Measurements from ENCODE around the gene HDAC4.

The HDAC4 gene

GRCh38 chr2:239253701-239254436 lies 147.0 kb downstream of the HDAC4 start:
- H3K4me1 ChIP-seq (ENCODE audit: control insufficient read depth, insufficient read depth, low read length, poor library complexity, severe bottlenecking) = peaks cover 8% of the 10 kb centered on the region
- H3K4me3 ChIP-seq (ENCODE audit: insufficient read depth, low read depth, low read length, poor library complexity, severe bottlenecking) = no peak overlapping the region
- no peaks in the 10 kb centered on the region for H3K27me3 ChIP-seq (replicated peaks; ENCODE audit: control insufficient read depth, insufficient read depth, low read length, poor library complexity, severe bottlenecking)
- no peaks in the 10 kb centered on the region for H3K36me3 ChIP-seq (ENCODE audit: control insufficient read depth, insufficient read depth, low read length)
- no peaks in the 10 kb centered on the region for H3K9me3 ChIP-seq (ENCODE audit: control insufficient read depth, low read length)
- H3K27ac ChIP-seq (ENCODE audit: insufficient read depth, low read length, poor library complexity, severe bottlenecking) = no peak overlapping the region
- no peak for DNase-seq

- Histone ChIP-seq H3K36me3 (ENCODE audit: control insufficient read depth, insufficient read depth, low read length) (no peaks in the 10 kb centered on the region), H3K9me3 (ENCODE audit: control insufficient read depth, low read length) (no peaks in the 10 kb centered on the region), H3K27ac (ENCODE audit: insufficient read depth, low read length, poor library complexity, severe bottlenecking) (no peak overlapping the region), H3K27me3 (replicated peaks; ENCODE audit: control insufficient read depth, insufficient read depth, low read length, poor library complexity, severe bottlenecking) (no peaks in the 10 kb centered on the region), H3K4me3 (ENCODE audit: insufficient read depth, low read depth, low read length, poor library complexity, severe bottlenecking) (no peak overlapping the region), H3K4me1 (ENCODE audit: control insufficient read depth, insufficient read depth, low read length, poor library complexity, severe bottlenecking) (peaks cover 3% of the 10 kb centered on the region)
- DNase-seq = no peak
These were observed 147.6 kb downstream of the HDAC4 start for GRCh38 chr2:239253264-239253663.

GRCh38 chr2:239252801-239253200 lies 148.0 kb downstream of the HDAC4 start:
- Histone ChIP-seq H3K4me3 (ENCODE audit: insufficient read depth, low read depth, low read length, poor library complexity, severe bottlenecking) (no peak overlapping the region), H3K27me3 (replicated peaks; ENCODE audit: control insufficient read depth, insufficient read depth, low read length, poor library complexity, severe bottlenecking) (no peaks in the 10 kb centered on the region), H3K36me3 (ENCODE audit: control insufficient read depth, insufficient read depth, low read length) (no peaks in the 10 kb centered on the region), H3K27ac (ENCODE audit: insufficient read depth, low read length, poor library complexity, severe bottlenecking) (no peak overlapping the region), H3K4me1 (ENCODE audit: control insufficient read depth, insufficient read depth, low read length, poor library complexity, severe bottlenecking) (peaks cover 3% of the 10 kb centered on the region), H3K9me3 (ENCODE audit: control insufficient read depth, low read length) (no peaks in the 10 kb centered on the region)
- no peak for DNase-seq

GRCh38 chr2:239252393-239252792 lies 148.4 kb downstream of the HDAC4 start:
- Histone ChIP-seq H3K36me3 (ENCODE audit: control insufficient read depth, insufficient read depth, low read length) (no peaks in the 10 kb centered on the region), H3K4me3 (ENCODE audit: insufficient read depth, low read depth, low read length, poor library complexity, severe bottlenecking) (no peak overlapping the region), H3K27me3 (replicated peaks; ENCODE audit: control insufficient read depth, insufficient read depth, low read length, poor library complexity, severe bottlenecking) (no peaks in the 10 kb centered on the region), H3K9me3 (ENCODE audit: control insufficient read depth, low read length) (no peaks in the 10 kb centered on the region), H3K4me1 (ENCODE audit: control insufficient read depth, insufficient read depth, low read length, poor library complexity, severe bottlenecking) (peaks cover 5% of the 10 kb centered on the region), H3K27ac (ENCODE audit: insufficient read depth, low read length, poor library complexity, severe bottlenecking) (no peak overlapping the region)
- no peak for DNase-seq

- Histone ChIP-seq H3K27ac (ENCODE audit: insufficient read depth, low read length, poor library complexity, severe bottlenecking) (no peak overlapping the region), H3K4me3 (ENCODE audit: insufficient read depth, low read depth, low read length, poor library complexity, severe bottlenecking) (no peak overlapping the region)
These were observed 148.8 kb downstream of the HDAC4 start for GRCh38 chr2:239251971-239252370.

GRCh38 chr2:239250216-239251081 lies 150.4 kb downstream of the HDAC4 start:
- no peak for DNase-seq
- no peaks in the 10 kb centered on the region for H3K36me3 ChIP-seq (ENCODE audit: control insufficient read depth, insufficient read depth, low read length)
- H3K4me1 ChIP-seq (ENCODE audit: control insufficient read depth, insufficient read depth, low read length, poor library complexity, severe bottlenecking) = peaks cover 5% of the 10 kb centered on the region
- no peaks in the 10 kb centered on the region for H3K9me3 ChIP-seq (ENCODE audit: control insufficient read depth, low read length)
- no peak overlapping the region for H3K4me3 ChIP-seq (ENCODE audit: insufficient read depth, low read depth, low read length, poor library complexity, severe bottlenecking)
- no peak overlapping the region for H3K27ac ChIP-seq (ENCODE audit: insufficient read depth, low read length, poor library complexity, severe bottlenecking)
- H3K27me3 ChIP-seq (replicated peaks; ENCODE audit: control insufficient read depth, insufficient read depth, low read length, poor library complexity, severe bottlenecking) = no peaks in the 10 kb centered on the region

More at GRCh38 chr2:239251971-239252370, 148.8 kb downstream of the HDAC4 start:
- no peaks in the 10 kb centered on the region for H3K36me3 ChIP-seq (ENCODE audit: control insufficient read depth, insufficient read depth, low read length)
- no peaks in the 10 kb centered on the region for H3K9me3 ChIP-seq (ENCODE audit: control insufficient read depth, low read length)
- DNase-seq = no peak
- H3K4me1 ChIP-seq (ENCODE audit: control insufficient read depth, insufficient read depth, low read length, poor library complexity, severe bottlenecking) = peaks cover 5% of the 10 kb centered on the region
- no peaks in the 10 kb centered on the region for H3K27me3 ChIP-seq (replicated peaks; ENCODE audit: control insufficient read depth, insufficient read depth, low read length, poor library complexity, severe bottlenecking)

- H3K9me3 ChIP-seq (ENCODE audit: control insufficient read depth, low read length) = no peaks in the 10 kb centered on the region
- H3K4me1 ChIP-seq (ENCODE audit: control insufficient read depth, insufficient read depth, low read length, poor library complexity, severe bottlenecking) = peaks cover 5% of the 10 kb centered on the region
- no peaks in the 10 kb centered on the region for H3K36me3 ChIP-seq (ENCODE audit: control insufficient read depth, insufficient read depth, low read length)
- no peak overlapping the region for H3K4me3 ChIP-seq (ENCODE audit: insufficient read depth, low read depth, low read length, poor library complexity, severe bottlenecking)
- H3K27me3 ChIP-seq (replicated peaks; ENCODE audit: control insufficient read depth, insufficient read depth, low read length, poor library complexity, severe bottlenecking) = no peaks in the 10 kb centered on the region
- H3K27ac ChIP-seq (ENCODE audit: insufficient read depth, low read length, poor library complexity, severe bottlenecking) = no peak overlapping the region
- DNase-seq = no peak
These were observed 151.0 kb downstream of the HDAC4 start for GRCh38 chr2:239249776-239250175.

- H3K27me3 ChIP-seq (replicated peaks; ENCODE audit: control insufficient read depth, insufficient read depth, low read length, poor library complexity, severe bottlenecking) = no peaks in the 10 kb centered on the region
- H3K4me3 ChIP-seq (ENCODE audit: insufficient read depth, low read depth, low read length, poor library complexity, severe bottlenecking) = no peak overlapping the region
- no peaks in the 10 kb centered on the region for H3K9me3 ChIP-seq (ENCODE audit: control insufficient read depth, low read length)
- no peak for DNase-seq
- H3K27ac ChIP-seq (ENCODE audit: insufficient read depth, low read length, poor library complexity, severe bottlenecking) = no peak overlapping the region
- H3K36me3 ChIP-seq (ENCODE audit: control insufficient read depth, insufficient read depth, low read length) = no peaks in the 10 kb centered on the region
- peaks cover 5% of the 10 kb centered on the region for H3K4me1 ChIP-seq (ENCODE audit: control insufficient read depth, insufficient read depth, low read length, poor library complexity, severe bottlenecking)
These were observed 151.8 kb downstream of the HDAC4 start for GRCh38 chr2:239249048-239249447.

GRCh38 chr2:239247401-239248245 lies 153.2 kb downstream of the HDAC4 start:
- no peaks in the 10 kb centered on the region for H3K36me3 ChIP-seq (ENCODE audit: control insufficient read depth, insufficient read depth, low read length)
- DNase-seq = no peak
- peaks cover 5% of the 10 kb centered on the region for H3K4me1 ChIP-seq (ENCODE audit: control insufficient read depth, insufficient read depth, low read length, poor library complexity, severe bottlenecking)
- H3K27ac ChIP-seq (ENCODE audit: insufficient read depth, low read length, poor library complexity, severe bottlenecking) = no peak overlapping the region
- no peak overlapping the region for H3K4me3 ChIP-seq (ENCODE audit: insufficient read depth, low read depth, low read length, poor library complexity, severe bottlenecking)
- H3K27me3 ChIP-seq (replicated peaks; ENCODE audit: control insufficient read depth, insufficient read depth, low read length, poor library complexity, severe bottlenecking) = no peaks in the 10 kb centered on the region
- H3K9me3 ChIP-seq (ENCODE audit: control insufficient read depth, low read length) = no peaks in the 10 kb centered on the region
